Measurements from ENCODE around the gene YPEL1.
"Not testable (repeated sequence)": the region's sequence is repeated elsewhere in the genome, so short reads cannot be mapped to it uniquely, and the experiment has no call there.

Gene YPEL1

DNA sequence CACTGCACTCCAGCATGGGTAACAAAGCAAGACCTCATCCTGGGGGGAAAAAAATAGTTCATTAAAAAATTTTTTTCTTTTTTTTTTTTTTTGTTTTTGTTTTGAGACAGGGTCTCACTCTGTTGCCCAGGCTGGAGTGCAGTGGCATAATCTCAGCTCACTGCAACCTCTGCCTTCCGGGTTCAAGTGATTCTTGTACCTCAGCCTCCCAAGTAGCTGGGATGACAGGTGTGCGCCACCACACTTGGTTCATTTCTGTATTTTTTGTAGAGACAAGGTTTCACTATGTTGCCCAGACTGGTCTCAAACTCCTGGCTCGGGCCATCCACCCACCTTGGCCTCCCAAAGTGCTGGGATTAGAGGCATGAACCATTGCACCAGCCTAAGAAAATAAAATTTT lies 11.1 kb downstream of the YPEL1 start:
- not testable (repeated sequence) for H3K4me1 ChIP-seq (ENCODE audit: control insufficient read depth, insufficient read depth, low read length); H3K27me3 ChIP-seq (ENCODE audit: control insufficient read depth, insufficient read depth, low read length, poor library complexity, severe bottlenecking); H3K4me3 ChIP-seq (ENCODE audit: insufficient read depth, low read depth, low read length); H3K9me3 ChIP-seq (ENCODE audit: control insufficient read depth, low read length); H3K36me3 ChIP-seq (ENCODE audit: control insufficient read depth, insufficient read depth, low read length); H3K27ac ChIP-seq (ENCODE audit: insufficient read depth, low read depth, low read length, poor library complexity, severe bottlenecking)
- WGBS, 2 experiments, result 91 to 92% methylated on average over 3 of the region's 3 CpGs

DNA sequence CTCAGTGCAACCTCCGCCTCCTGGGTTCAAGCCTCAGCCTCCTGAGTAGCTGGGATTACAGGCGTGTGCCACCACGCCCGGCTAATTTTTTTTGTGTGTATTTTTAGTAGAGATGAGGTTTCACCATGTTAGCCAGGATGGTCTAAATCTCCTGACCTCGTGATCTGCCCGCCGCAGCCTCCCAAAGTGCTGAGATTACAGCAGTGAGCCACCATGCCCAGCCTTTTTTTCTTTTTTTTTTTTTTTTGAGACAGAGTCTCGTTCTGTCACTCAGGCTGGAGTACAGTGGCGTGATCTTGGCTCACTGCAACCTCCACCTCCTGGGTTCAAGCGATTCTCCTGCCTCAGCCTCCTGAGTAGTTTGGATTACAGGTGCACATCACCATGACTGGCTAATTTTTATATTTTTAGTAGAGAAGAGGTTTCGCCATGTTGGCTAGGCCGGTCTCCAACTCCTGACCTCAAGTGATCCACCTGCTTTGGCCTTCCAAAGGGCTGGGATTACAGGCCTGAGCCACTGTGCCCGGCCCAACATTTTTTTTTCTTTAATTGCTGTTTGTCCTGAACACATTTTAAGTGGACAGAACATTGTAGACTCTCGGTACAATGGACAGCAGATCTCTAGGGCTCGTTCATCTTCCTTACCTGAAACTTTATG lies 14.3 kb downstream of the YPEL1 start:
- H3K36me3 ChIP-seq (ENCODE audit: control insufficient read depth, insufficient read depth, low read length); H3K4me3 ChIP-seq (ENCODE audit: insufficient read depth, low read depth, low read length); H3K4me1 ChIP-seq (ENCODE audit: control insufficient read depth, insufficient read depth, low read length); H3K9me3 ChIP-seq (ENCODE audit: control insufficient read depth, low read length); H3K27ac ChIP-seq (ENCODE audit: insufficient read depth, low read depth, low read length, poor library complexity, severe bottlenecking); H3K27me3 ChIP-seq (ENCODE audit: control insufficient read depth, insufficient read depth, low read length, poor library complexity, severe bottlenecking): not testable (repeated sequence)
- WGBS, 2 experiments, result 92 to 96% methylated on average over 15 of the region's 15 CpGs

DNA sequence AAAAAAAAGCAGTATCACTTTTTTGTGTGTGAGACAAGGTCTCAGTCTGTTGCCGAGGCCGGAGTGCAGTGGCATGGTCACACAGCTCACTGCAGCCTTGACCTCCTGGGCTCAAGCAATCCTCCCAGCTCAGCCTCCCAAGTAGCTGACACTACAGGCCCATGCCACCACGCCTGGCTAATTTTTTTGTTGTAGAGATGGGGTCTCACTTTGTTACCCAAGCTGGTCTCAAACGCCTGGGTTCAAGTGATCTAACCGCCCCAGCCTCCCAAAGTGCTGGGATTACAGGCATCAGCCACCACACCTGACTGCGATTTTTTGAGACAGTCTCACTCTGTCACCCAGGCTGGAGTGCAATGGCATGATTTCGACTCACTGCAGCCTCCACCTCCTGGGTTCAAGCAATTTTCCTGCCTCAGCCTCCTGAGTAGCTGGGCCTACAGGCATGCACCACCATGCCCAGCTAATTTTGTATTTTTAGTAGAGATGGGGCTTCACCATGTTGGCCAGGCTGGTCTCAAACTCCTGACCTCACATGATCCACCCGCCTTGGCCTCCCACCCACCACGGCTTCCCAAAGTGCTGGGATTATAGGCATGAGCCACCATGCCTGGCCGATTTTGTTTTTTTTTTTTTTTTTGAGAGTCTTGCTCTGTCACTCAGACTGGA lies 15.3 kb downstream of the YPEL1 start:
- H3K27ac ChIP-seq (ENCODE audit: insufficient read depth, low read depth, low read length, poor library complexity, severe bottlenecking); H3K36me3 ChIP-seq (ENCODE audit: control insufficient read depth, insufficient read depth, low read length); H3K9me3 ChIP-seq (ENCODE audit: control insufficient read depth, low read length); H3K4me1 ChIP-seq (ENCODE audit: control insufficient read depth, insufficient read depth, low read length); H3K4me3 ChIP-seq (ENCODE audit: insufficient read depth, low read depth, low read length); H3K27me3 ChIP-seq (ENCODE audit: control insufficient read depth, insufficient read depth, low read length, poor library complexity, severe bottlenecking): not testable (repeated sequence)
- WGBS, 2 experiments, result 92 to 98% methylated on average over 10 of the region's 10 CpGs

DNA sequence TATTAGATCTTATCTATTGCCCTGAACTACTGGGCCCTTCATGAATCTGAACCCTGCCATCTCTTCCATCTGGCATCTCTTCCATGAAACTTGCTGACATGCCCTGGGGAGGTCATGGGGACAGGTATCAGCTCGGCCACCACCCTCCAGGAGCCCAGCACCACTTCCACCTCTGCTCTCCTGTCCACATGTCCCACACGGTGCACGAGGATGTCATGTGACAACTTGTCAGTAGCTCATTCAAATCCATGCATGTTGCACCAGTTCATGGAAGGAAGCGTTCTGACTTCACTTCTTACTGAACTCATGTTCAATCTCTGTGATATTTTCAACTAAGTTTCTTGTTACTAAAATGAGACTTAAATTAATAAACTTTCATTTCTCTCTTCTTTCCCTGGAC lies 16.6 kb downstream of the YPEL1 start:
- 93 to 94% methylated on average over 4 of the region's 4 CpGs for WGBS, 2 experiments
- H3K9me3 ChIP-seq (ENCODE audit: control insufficient read depth, low read length), result no peaks in the 10 kb centered on the region

DNA sequence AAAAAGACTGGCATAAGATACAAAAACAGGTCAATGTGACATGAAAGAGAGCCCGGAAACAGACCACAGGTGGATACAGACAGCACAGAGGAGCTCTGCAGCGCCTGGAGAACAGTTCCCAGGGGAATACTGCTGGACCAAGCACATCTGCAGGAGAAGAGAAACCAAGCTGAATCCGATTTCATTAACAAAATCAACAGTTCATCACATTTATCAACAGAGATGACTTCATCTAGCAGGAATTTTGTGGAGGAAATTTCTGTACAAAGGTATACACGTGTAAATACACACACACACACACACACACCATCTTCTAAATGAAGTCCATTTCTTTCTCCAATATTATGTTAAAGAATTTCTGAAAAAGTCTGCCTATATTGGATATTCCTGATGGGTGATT lies 17.1 kb downstream of the YPEL1 start:
- H3K9me3 ChIP-seq (ENCODE audit: control insufficient read depth, low read length), result no peaks in the 10 kb centered on the region
- peaks cover under 1% of the 10 kb centered on the region for H3K4me1 ChIP-seq (ENCODE audit: control insufficient read depth, insufficient read depth, low read length)
- H3K27me3 ChIP-seq (ENCODE audit: control insufficient read depth, insufficient read depth, low read length, poor library complexity, severe bottlenecking), result no peaks in the 10 kb centered on the region
- H3K27ac ChIP-seq (ENCODE audit: insufficient read depth, low read depth, low read length, poor library complexity, severe bottlenecking), result no peak overlapping the region
- no peaks in the 10 kb centered on the region for H3K36me3 ChIP-seq (ENCODE audit: control insufficient read depth, insufficient read depth, low read length)
- WGBS, 2 experiments, result 93 to 95% methylated on average over 3 to 4 of the region's 4 CpGs
- H3K4me3 ChIP-seq (ENCODE audit: insufficient read depth, low read depth, low read length), result no peak overlapping the region

More for the DNA sequence above, 16.6 kb downstream of the YPEL1 start:
- Histone ChIP-seq H3K27me3 (ENCODE audit: control insufficient read depth, insufficient read depth, low read length, poor library complexity, severe bottlenecking) (no peaks in the 10 kb centered on the region), H3K27ac (ENCODE audit: insufficient read depth, low read depth, low read length, poor library complexity, severe bottlenecking) (no peak overlapping the region), H3K4me3 (ENCODE audit: insufficient read depth, low read depth, low read length) (no peak overlapping the region), H3K4me1 (ENCODE audit: control insufficient read depth, insufficient read depth, low read length) (no peaks in the 10 kb centered on the region), H3K36me3 (ENCODE audit: control insufficient read depth, insufficient read depth, low read length) (no peaks in the 10 kb centered on the region)

DNA sequence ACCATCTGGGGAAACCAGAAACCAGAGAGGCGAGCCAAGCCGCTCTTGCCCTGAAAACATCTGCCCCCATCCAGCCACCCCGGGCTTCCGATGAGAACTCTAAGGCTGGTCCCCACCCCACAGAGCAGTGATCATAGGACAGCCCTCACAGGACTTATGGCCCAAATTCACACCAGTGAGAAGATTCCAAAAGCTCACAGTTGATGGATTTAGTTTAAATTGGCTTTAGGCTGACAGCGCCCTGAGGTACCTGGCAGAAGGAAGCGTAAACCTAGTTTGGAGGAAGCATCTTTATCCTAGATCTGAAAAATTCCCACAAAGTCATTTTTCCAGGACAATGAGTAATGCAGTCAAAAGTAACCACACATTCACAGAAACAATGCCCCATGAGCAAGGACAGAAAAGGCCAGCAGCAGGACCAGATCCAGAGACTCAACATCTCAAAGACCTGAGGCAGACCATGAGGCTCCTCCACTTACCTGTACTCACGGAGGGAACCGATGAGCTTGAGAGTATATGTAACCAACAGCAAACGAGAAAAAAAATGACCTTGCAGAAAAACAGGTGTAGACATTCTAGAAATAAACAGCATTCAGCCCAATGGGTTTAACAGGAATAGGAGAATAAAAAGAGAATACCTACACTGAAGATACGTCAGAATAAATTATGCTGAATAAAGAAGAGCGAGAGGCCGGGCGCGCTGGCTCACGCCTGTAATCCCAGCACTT lies 19.0 kb downstream of the YPEL1 start:
- not testable (repeated sequence) for H3K36me3 ChIP-seq (ENCODE audit: control insufficient read depth, insufficient read depth, low read length); H3K4me3 ChIP-seq (ENCODE audit: insufficient read depth, low read depth, low read length); H3K27ac ChIP-seq (ENCODE audit: insufficient read depth, low read depth, low read length, poor library complexity, severe bottlenecking); H3K9me3 ChIP-seq (ENCODE audit: control insufficient read depth, low read length); H3K4me1 ChIP-seq (ENCODE audit: control insufficient read depth, insufficient read depth, low read length); H3K27me3 ChIP-seq (ENCODE audit: control insufficient read depth, insufficient read depth, low read length, poor library complexity, severe bottlenecking)
- WGBS, 2 experiments, result 86 to 94% methylated on average over 13 to 14 of the region's 15 CpGs

DNA sequence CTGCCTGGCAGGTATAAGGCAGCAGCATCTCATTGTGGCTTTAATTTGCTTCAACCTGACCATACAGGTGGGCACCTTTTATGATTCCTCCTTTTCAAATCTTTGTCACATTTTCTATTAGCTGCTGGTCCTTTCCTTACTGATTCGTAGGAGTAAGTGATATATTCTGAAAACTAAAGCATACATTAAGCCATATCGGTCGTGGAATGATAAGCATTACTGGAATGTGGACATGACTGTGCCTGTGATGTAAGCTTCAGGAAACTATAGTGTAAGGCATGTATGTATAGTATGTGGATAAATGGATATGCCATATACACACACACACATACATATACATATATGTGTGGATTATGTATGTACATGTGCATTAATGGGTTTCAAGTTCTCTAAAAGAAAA lies 20.8 kb downstream of the YPEL1 start:
- 90 to 95% methylated on average over 3 of the region's 3 CpGs for WGBS, 2 experiments
- Histone ChIP-seq H3K9me3 (ENCODE audit: control insufficient read depth, low read length) (no peaks in the 10 kb centered on the region), H3K36me3 (ENCODE audit: control insufficient read depth, insufficient read depth, low read length) (no peaks in the 10 kb centered on the region), H3K27ac (ENCODE audit: insufficient read depth, low read depth, low read length, poor library complexity, severe bottlenecking) (no peak overlapping the region), H3K4me3 (ENCODE audit: insufficient read depth, low read depth, low read length) (no peak overlapping the region), H3K27me3 (ENCODE audit: control insufficient read depth, insufficient read depth, low read length, poor library complexity, severe bottlenecking) (no peaks in the 10 kb centered on the region), H3K4me1 (ENCODE audit: control insufficient read depth, insufficient read depth, low read length) (peaks cover 4% of the 10 kb centered on the region)

DNA sequence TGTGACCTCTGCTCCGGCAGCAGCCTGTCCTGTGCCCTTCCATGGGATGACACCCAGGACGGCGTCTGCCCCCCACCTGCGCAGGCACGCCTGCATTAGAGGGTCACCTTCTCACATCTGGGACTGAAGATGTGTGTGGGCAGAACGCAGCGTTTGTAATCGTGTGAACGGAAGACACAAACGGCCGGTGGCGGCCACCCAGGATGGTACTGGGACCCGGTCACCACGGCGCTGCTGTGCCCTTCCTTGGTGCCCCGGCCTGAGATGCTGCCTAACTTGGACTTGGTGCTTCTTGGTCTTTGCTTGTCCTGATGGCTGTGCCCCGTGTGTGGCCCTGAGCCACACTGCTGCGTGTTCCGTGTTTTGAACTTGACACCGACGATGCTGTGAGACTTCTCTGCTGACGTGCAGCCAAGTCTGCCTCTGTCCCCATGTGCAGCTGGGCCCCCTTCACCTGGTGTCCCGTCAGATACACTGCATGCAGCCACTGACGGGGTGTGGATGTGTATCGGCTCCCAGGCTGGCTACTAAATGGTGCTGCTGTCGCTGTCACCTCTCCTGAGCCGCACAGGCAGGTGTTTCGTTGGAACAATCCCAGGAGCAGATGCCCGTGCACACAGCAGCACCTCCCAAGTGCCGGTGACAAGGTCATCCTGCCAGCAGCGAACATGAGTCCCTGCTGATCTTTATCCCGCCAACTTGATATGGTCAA lies 21.4 kb downstream of the YPEL1 start:
- Histone ChIP-seq H3K27ac (ENCODE audit: insufficient read depth, low read depth, low read length, poor library complexity, severe bottlenecking) (no peak overlapping the region), H3K4me3 (ENCODE audit: insufficient read depth, low read depth, low read length) (no peak overlapping the region), H3K9me3 (ENCODE audit: control insufficient read depth, low read length) (no peaks in the 10 kb centered on the region), H3K27me3 (ENCODE audit: control insufficient read depth, insufficient read depth, low read length, poor library complexity, severe bottlenecking) (no peaks in the 10 kb centered on the region), H3K36me3 (ENCODE audit: control insufficient read depth, insufficient read depth, low read length) (peaks cover under 1% of the 10 kb centered on the region), H3K4me1 (ENCODE audit: control insufficient read depth, insufficient read depth, low read length) (peaks cover 4% of the 10 kb centered on the region)
- 95% methylated on average over 32 of the region's 32 CpGs for WGBS, 2 experiments

DNA sequence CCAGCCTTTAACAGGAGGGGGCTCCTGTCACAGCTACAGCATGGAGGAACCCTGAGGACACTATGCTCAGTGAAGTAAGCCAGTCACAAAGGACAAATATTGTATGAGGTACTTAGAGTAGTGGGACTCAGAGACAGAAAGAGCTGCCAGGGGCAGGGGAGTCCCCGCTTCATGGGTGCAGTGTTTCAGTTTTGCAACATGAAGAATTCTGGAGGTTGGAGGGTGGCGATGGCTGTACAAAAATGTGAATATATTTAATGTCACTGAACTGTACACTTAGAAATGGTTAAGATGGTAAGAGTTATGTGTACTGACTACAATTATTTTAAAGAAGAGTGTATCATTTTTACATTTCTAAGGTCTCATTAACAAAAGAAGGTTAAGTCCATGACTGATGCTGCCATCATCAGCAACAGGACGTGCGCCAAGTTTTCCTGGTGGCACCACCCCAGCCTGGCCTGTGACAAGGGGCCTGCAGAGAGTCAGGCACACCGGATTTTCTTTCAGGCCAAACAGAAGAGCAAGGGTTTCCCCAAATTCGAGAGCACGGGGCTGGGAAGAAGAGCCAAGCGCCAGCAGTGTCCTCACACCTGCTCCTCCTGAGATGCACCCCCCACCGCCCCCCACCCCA lies 22.1 kb downstream of the YPEL1 start:
- no peaks in the 10 kb centered on the region for H3K9me3 ChIP-seq (ENCODE audit: control insufficient read depth, low read length)
- peaks cover 4% of the 10 kb centered on the region for H3K36me3 ChIP-seq (ENCODE audit: control insufficient read depth, insufficient read depth, low read length)
- WGBS, 2 experiments, result 88 to 89% methylated on average over 9 of the region's 9 CpGs
- H3K27me3 ChIP-seq (ENCODE audit: control insufficient read depth, insufficient read depth, low read length, poor library complexity, severe bottlenecking), result no peaks in the 10 kb centered on the region
- no peak overlapping the region for H3K4me3 ChIP-seq (ENCODE audit: insufficient read depth, low read depth, low read length)
- H3K4me1 ChIP-seq (ENCODE audit: control insufficient read depth, insufficient read depth, low read length), result peaks cover 4% of the 10 kb centered on the region
- peak overlapping the region; percentile 8 for H3K27ac ChIP-seq (ENCODE audit: insufficient read depth, low read depth, low read length, poor library complexity, severe bottlenecking)
